GM12878 (cell line): ENCODE data around the gene SSBP3. TPM values are rescaled to one million over a fixed set of nuclear protein-coding genes. Genes with fewer than 3 reads are reported as not detected.

Experiments used
- ATF2 ChIP-seq: IDR thresholded peaks from 2 replicates; pipeline ENCODE4 v1.6.1; 2012; ENCODE audit warnings: low read length, inconsistent platforms
- BACH1 ChIP-seq: fragments of 450-650 bp; IDR thresholded peaks from 2 replicates; pipeline ENCODE4 v1.6.1; 2017; ENCODE audit warnings: mild to moderate bottlenecking, borderline replicate concordance
- BCL3 ChIP-seq: IDR thresholded peaks from 2 replicates; pipeline ENCODE4 v1.6.1; 2011; ENCODE audit warnings: borderline replicate concordance, low read depth, mild to moderate bottlenecking, moderate library complexity, low read length; ENCODE audit not compliant: insufficient read depth, poor library complexity, severe bottlenecking
- BMI1 ChIP-seq: fragments of 450-650 bp; IDR thresholded peaks from 2 replicates; pipeline ENCODE4 v1.6.1; 2016; ENCODE audit warnings: mild to moderate bottlenecking, moderate library complexity, borderline replicate concordance
- IRF3 ChIP-seq: fragments of 450-650 bp; IDR thresholded peaks from 2 replicates; pipeline ENCODE4 v1.6.1; 2014; ENCODE audit warnings: mild to moderate bottlenecking
- IRF4 ChIP-seq: IDR thresholded peaks from 2 replicates; pipeline ENCODE4 v1.6.1; 2011; ENCODE audit warnings: low read depth, low read length
- IRF5 ChIP-seq: fragments of 450-650 bp; IDR thresholded peaks from 2 replicates; pipeline ENCODE4 v1.6.1; 2017; ENCODE audit warnings: borderline replicate concordance
- JUNB ChIP-seq: IDR thresholded peaks from 2 replicates; pipeline ENCODE4 v1.6.1; 2016; ENCODE audit warnings: antibody characterized with exemption, mild to moderate bottlenecking
- SKIL ChIP-seq: fragments of 450-650 bp; IDR thresholded peaks from 2 replicates; pipeline ENCODE4 v1.6.1; 2017; ENCODE audit warnings: mild to moderate bottlenecking, low read depth, inconsistent platforms; ENCODE audit not compliant: poor library complexity, severe bottlenecking
- ZBTB33 ChIP-seq: fragments of 450-650 bp; IDR thresholded peaks from 2 replicates; pipeline ENCODE4 v1.6.1; 2017; ENCODE audit warnings: mild to moderate bottlenecking
- ZNF592 ChIP-seq: fragments of 450-650 bp; IDR thresholded peaks from 2 replicates; pipeline ENCODE4 v1.6.1; 2017; ENCODE audit warnings: mild to moderate bottlenecking, moderate library complexity
- polyA plus RNA-seq, 11 experiments: library from polyadenylated mRNA; depleted of rRNA in 4 of 11; unstranded in 6 of 11; stranded (reverse) in 5 of 11; fragments of >200 nt; fragmentation: Nextera tagmentation in 4 of 11; fragmentation: Illumina TruSeq in 1 of 11; extraction: Ambion mirVana in 4 of 11; extraction: Trizol in 1 of 11; gene quantifications; 1 replicate in 1 of 11; 2 replicates in 10 of 11; pipeline versions ENCODE4 v1.2.1 to v1.2.3, GENCODE V29; 2011 to 2016; ENCODE audit warnings: inconsistent platforms in 2 of 11, missing spikeins in 2 of 11, low read depth in 1 of 11
- total RNA-seq, 4 experiments: library from RNA; depleted of rRNA in 3 of 4; stranded (reverse); fragments of >200 nt in 3 of 4; fragmentation: Illumina TruSeq in 1 of 4; extraction: Trizol in 1 of 4; gene quantifications; 2 replicates each; pipeline versions ENCODE4 v1.2.1 to v1.2.3, GENCODE V29; 2013 to 2021

Gene SSBP3
- total and polyA plus RNA-seq, 10 of the 15 experiments (the other 5 are each of a cell fraction or from before 2014, with no cell fraction given): 4.1 to 51.7 (median 17.1) TPM

- TF ChIP-seq IRF5 (no peak), JUNB (no peak), IRF3 (no peak), ZNF592 (no peak), BCL3 (no peak), IRF4 (no peak), ZBTB33 (no peak), BMI1 (no peak), ATF2 (no peak), BACH1 (no peak), SKIL (no peak)
Measured at GRCh38 chr1:54305906-54306514, 100.2 kb downstream of the SSBP3 start (continued).
